Neutrophil (primary cell): ENCODE results near the gene PSMD3.
A peak's percentile ranks its signal among the peaks of the same experiment; 100 is the strongest.

Experiments
- H3K27ac ChIP-seq: fragments of 200-600 bp; sonication (generic); 2 replicates; pipeline ENCODE4 v1.5.1; 2016; ENCODE audit warnings: mild to moderate bottlenecking, moderate library complexity
- H3K27me3 ChIP-seq: fragments of 200-600 bp; sonication (generic); 2 replicates; pipeline ENCODE4 v1.6.0; 2016; ENCODE audit warnings: mild to moderate bottlenecking
- H3K36me3 ChIP-seq: fragments of 200-600 bp; sonication (generic); 2 replicates; pipeline ENCODE4 v1.5.1; 2017
- H3K4me1 ChIP-seq, 2 experiments: fragments of 200-600 bp in 1 of 2; sonication (generic) in 1 of 2; 1 replicate in 1 of 2; 2 replicates in 1 of 2; pipeline versions ENCODE4 v1.5.1 to v1.6.1; 2013 to 2016; ENCODE audit warnings: low read depth in 1 of 2, low read length in 1 of 2, mild to moderate bottlenecking in 1 of 2, moderate library complexity in 1 of 2; ENCODE audit not compliant: control insufficient read depth in 1 of 2, insufficient read depth in 1 of 2
- H3K4me3 ChIP-seq, 2 experiments: fragments of 200-600 bp in 1 of 2; sonication (generic) in 1 of 2; 1 replicate in 1 of 2; 2 replicates in 1 of 2; pipeline ENCODE4 v1.5.1; 2013 to 2016; ENCODE audit warnings: low read depth in 1 of 2, low read length in 1 of 2, mild to moderate bottlenecking in 1 of 2, moderate library complexity in 1 of 2
- H3K9me3 ChIP-seq: fragments of 200-600 bp; sonication (generic); 2 replicates; pipeline ENCODE4 v1.5.1; 2016
- TF ChIP-seq, protein P1 (sequence below): fragments of 200-600 bp; sonication (generic); IDR thresholded peaks from 2 replicates; pipeline ENCODE4 v1.5.1; 2016; ENCODE audit warnings: antibody characterized with exemption

PSMD3 gene

DNA sequence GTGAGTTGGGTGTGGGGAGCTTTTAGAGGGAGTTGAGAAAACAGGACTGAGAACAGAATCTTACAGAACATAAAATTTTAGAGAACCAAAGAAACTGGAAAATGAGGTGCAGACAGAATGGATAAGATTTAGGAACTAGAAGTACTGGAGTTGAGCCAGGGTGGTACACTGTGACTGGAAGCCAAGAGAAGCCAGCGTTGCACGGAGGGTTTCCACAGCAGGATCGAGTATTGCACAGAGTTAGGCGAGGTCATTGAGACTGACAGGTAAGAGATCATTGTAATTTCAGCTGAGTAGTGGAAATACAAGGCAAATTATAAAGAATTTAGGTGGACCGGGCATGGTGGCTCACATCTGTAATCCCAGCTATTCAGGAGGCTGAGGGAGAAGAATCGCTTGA lies 11.2 kb upstream of the PSMD3 start:
- peaks cover 42 to 46% of the 10 kb centered on the region in 2 experiments for H3K4me1 ChIP-seq
- no peak overlapping the region for H3K27ac ChIP-seq
- H3K27me3 ChIP-seq = no peaks in the 10 kb centered on the region
- H3K4me3 ChIP-seq = no peak overlapping the region
- H3K9me3 ChIP-seq = no peaks in the 10 kb centered on the region
- H3K36me3 ChIP-seq = no peaks in the 10 kb centered on the region
- TF ChIP-seq, protein P1, sequence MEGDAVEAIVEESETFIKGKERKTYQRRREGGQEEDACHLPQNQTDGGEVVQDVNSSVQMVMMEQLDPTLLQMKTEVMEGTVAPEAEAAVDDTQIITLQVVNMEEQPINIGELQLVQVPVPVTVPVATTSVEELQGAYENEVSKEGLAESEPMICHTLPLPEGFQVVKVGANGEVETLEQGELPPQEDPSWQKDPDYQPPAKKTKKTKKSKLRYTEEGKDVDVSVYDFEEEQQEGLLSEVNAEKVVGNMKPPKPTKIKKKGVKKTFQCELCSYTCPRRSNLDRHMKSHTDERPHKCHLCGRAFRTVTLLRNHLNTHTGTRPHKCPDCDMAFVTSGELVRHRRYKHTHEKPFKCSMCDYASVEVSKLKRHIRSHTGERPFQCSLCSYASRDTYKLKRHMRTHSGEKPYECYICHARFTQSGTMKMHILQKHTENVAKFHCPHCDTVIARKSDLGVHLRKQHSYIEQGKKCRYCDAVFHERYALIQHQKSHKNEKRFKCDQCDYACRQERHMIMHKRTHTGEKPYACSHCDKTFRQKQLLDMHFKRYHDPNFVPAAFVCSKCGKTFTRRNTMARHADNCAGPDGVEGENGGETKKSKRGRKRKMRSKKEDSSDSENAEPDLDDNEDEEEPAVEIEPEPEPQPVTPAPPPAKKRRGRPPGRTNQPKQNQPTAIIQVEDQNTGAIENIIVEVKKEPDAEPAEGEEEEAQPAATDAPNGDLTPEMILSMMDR = no peak

DNA sequence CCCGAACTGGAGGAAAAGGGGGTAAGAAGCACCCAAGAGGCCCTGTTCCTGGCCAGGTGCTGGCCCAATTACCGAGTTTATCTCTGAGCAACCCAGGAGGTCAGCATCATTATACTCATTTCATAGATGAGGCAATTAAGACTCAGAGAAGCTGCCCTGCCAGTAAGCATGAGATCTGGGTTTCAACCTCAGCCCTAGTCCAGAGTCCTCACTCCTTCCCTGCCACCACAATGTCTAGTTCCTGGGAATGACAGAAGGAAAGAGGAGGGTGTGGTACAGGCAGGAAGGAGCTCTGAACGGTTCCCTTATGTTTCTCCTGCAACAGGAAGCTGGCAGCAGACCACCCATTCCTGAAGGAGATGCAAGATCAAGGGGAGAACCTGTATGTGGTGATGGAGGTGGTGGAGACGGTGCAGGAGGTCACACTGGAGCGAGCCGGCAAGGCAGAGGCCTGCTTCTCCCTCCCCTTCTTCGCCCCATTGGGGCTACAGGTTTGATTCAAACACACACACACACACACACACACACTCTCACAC lies 10.4 kb upstream of the PSMD3 start:
- H3K9me3 ChIP-seq = no peaks in the 10 kb centered on the region
- H3K27me3 ChIP-seq = no peaks in the 10 kb centered on the region
- no peak overlapping the region for H3K27ac ChIP-seq
- TF ChIP-seq, protein P1 = no peak
- no peaks in the 10 kb centered on the region for H3K36me3 ChIP-seq
- H3K4me3 ChIP-seq = no peak overlapping the region
- H3K4me1 ChIP-seq = peaks cover 43 to 51% of the 10 kb centered on the region in 2 experiments

DNA sequence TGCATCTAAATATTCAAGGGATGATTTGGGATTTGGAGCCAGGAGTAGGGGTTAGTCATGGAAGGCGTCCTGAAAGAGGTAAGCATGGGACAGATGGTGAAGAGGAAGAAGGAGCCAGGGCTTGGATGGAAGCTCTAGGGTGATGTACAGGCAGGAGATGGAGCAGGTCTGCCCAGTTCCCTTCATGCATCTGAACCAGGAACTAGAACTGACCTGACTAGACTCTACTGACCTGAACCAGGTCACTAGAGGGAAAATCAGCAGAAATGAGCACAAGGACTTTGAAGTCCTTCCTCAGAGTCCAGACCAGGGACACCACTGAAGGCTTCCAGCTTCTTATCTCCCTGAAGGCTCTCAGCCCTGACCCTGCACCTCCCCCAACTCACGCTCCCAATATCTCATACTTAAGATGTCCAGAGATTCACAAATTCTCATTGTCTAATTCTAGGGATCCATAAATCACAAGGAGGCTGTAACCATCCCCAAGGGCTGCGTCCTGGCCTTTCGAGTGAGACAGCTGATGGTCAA lies 9.5 kb upstream of the PSMD3 start:
- Histone ChIP-seq H3K27me3 (no peaks in the 10 kb centered on the region), H3K4me3 (no peak overlapping the region), H3K4me1 (peaks cover 43 to 51% of the 10 kb centered on the region in 2 experiments), H3K36me3 (no peaks in the 10 kb centered on the region), H3K27ac (no peak overlapping the region), H3K9me3 (no peaks in the 10 kb centered on the region)
- TF ChIP-seq, protein P1 = no peak

DNA sequence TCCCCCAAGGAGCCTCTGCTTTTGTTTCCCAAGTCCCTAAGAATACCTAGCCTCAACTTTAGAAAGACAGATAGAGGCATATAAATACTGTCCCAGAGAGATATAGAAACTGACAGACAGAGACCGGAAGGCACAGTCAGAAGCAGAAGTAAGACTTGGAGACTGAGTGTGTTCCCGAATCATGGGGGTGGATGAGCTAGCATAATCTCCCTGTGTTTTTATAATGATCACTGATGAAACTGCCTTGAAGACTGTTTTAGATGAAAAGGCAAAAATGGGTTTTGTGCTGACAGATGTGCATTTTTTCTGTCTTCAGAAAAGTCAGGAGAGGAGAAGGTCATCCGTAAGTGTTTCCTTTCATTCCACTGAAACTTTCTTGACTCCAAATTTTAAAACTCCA lies 8.3 kb upstream of the PSMD3 start:
- Histone ChIP-seq H3K4me3 (no peak overlapping the region), H3K36me3 (no peaks in the 10 kb centered on the region), H3K27ac (peak overlapping the region; percentile 58), H3K27me3 (no peaks in the 10 kb centered on the region), H3K4me1 (peaks cover 35 to 44% of the 10 kb centered on the region in 2 experiments), H3K9me3 (no peaks in the 10 kb centered on the region)
- TF ChIP-seq, protein P1 = no peak

DNA sequence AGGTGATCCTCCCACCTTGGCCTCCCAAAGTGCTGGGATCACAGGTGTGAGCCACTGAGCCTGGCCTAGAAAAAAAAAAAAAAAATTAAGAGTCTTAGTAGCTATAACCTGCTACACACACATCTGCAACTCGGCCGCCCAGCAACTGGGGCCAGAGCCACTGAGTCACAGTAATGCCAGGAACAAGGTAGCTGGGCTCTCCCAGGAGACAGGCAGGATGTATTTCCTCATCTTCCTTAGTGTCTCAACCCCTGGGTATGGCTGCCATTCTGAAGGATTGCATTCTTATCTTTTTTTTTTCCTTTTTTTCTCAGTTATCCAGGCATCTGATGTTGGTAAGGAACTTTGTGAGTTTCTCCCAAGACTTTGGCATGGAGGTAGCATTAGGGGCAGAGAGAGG lies 7.1 kb upstream of the PSMD3 start:
- peaks cover 24 to 32% of the 10 kb centered on the region in 2 experiments for H3K4me1 ChIP-seq
- H3K4me3 ChIP-seq = no peak overlapping the region
- H3K36me3 ChIP-seq = no peaks in the 10 kb centered on the region
- no peaks in the 10 kb centered on the region for H3K9me3 ChIP-seq
- TF ChIP-seq, protein P1 = no peak
- H3K27ac ChIP-seq = no peak overlapping the region
- H3K27me3 ChIP-seq = no peaks in the 10 kb centered on the region
